ENCODE data around the gene EPS8. TPM values are rescaled to one million over a fixed set of nuclear protein-coding genes. Genes with fewer than 3 reads are reported as not detected.

EPS8 gene
- total and polyA plus RNA-seq, 7 donors = 7.9 to 16.9 (median 12.9) TPM

DNA sequence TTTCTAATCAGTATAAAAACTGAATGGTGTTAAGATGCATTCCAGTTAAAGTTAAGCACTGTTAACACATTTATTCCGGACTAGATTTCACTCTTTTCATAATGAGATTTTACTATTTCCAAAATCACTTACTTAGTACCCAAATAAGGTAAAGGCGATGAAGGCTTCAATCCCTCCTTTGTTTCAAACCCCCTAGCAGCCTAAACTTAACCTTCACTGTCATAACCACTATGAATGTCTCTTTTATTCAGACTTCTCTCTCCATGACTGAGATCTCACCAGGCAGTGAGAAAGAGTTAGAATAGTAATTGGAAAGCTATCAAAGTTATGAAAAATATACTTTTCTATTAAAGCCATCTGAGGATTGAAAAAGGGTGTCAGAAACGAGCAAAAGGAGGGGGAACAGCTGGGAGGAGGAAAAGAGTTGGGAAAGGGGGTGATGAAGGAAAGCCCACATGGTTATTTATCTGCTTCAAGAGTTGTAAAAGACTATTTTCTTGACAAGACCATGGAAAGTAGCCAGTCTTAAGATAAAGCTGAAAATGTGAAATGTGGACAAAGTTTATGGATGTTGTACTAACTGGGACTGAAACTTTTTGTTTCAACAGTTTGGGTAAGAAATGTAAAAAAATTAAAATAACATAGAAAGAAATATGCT, 11.7 kb downstream of the EPS8 start:
- WGBS, 3 donors = 71 to 80% (median 75%) methylated on average over 3 of the region's 3 CpGs
- Histone ChIP-seq H3K9me3 (no peaks in the 10 kb centered on the region), H3K4me1 (peaks cover 5% of the 10 kb centered on the region), H3K36me3 (ENCODE audit: insufficient read depth in 1 of 2, low read depth in 1 of 2) (no peaks in the 10 kb centered on the region), H3K4me3 (no peak overlapping the region), H3K27ac (no peak overlapping the region), H3K27me3 (ENCODE audit: insufficient read depth in 3 of 3, low read length in 2 of 3) (no peaks in the 10 kb centered on the region)
- intact Hi-C loops (cut with DNase I) = no loop called here
- DNase-seq (no peak), ATAC-seq (no peak)
- TF ChIP-seq, protein P1, sequence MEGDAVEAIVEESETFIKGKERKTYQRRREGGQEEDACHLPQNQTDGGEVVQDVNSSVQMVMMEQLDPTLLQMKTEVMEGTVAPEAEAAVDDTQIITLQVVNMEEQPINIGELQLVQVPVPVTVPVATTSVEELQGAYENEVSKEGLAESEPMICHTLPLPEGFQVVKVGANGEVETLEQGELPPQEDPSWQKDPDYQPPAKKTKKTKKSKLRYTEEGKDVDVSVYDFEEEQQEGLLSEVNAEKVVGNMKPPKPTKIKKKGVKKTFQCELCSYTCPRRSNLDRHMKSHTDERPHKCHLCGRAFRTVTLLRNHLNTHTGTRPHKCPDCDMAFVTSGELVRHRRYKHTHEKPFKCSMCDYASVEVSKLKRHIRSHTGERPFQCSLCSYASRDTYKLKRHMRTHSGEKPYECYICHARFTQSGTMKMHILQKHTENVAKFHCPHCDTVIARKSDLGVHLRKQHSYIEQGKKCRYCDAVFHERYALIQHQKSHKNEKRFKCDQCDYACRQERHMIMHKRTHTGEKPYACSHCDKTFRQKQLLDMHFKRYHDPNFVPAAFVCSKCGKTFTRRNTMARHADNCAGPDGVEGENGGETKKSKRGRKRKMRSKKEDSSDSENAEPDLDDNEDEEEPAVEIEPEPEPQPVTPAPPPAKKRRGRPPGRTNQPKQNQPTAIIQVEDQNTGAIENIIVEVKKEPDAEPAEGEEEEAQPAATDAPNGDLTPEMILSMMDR (IDR thresholded peaks at IDR 0.05) = no peak

DNA sequence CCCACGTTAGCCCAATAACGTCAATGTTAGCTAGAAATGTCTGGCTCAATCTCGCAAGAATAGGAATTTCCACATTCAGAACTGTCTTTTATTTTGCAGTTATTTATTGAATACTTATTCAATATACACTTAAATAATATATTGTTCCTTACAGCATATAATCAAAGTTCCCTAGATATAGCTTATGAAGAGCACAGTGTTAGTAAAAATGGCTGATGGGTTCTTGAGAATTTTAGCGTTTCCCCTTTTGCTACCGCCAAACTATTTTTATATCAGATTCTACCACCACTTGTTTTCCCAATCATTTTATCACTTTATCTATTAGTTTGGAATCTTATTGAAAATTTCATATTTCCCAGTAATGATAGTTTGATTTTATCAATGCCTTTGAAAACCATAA, 12.7 kb downstream of the EPS8 start:
- Histone ChIP-seq H3K27me3 (ENCODE audit: insufficient read depth in 3 of 3, low read length in 2 of 3) (no peaks in the 10 kb centered on the region), H3K27ac (no peak overlapping the region), H3K4me1 (peaks cover 5% of the 10 kb centered on the region), H3K36me3 (ENCODE audit: insufficient read depth in 1 of 2, low read depth in 1 of 2) (no peaks in the 10 kb centered on the region), H3K4me3 (no peak overlapping the region), H3K9me3 (no peaks in the 10 kb centered on the region)
- intact Hi-C loops (cut with DNase I) = no loop called here
- DNase-seq (no peak), ATAC-seq (no peak)
- WGBS, 3 donors = 92 to 95% (median 94%) methylated on average over 5 of the region's 5 CpGs
- TF ChIP-seq, protein P1 (IDR thresholded peaks at IDR 0.05) = no peak

DNA sequence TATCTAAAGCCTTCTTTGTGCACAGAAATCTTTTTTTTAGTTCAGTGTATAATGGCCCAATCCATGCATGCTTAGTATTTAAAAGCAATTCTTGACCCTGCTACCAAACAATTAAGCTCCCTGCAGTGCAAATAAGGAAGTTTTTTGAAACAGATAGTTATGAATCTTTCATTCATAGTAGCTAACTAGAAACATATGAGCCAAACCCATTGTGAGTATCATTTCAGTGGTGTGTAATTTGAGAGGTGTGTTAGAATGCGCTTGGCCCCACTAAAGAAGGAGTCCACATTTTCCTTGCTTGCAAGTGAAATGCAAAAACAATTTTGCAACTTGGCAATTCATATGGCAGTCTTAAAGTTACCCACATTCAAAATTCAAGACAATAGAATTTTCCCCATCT, 14.4 kb downstream of the EPS8 start:
- ATAC-seq = no peak
- H3K27me3 ChIP-seq (ENCODE audit: insufficient read depth in 3 of 3, low read length in 2 of 3) = no peaks in the 10 kb centered on the region
- no peaks in the 10 kb centered on the region for H3K9me3 ChIP-seq
- intact Hi-C loops (cut with DNase I) = loop anchor here in 1 of 2 donors (5.0 kb wide), 1 partner anchor 82 kb away; no protein-coding TSS in a partner anchor
- no peak overlapping the region for H3K27ac ChIP-seq
- H3K4me1 ChIP-seq = peaks cover 5% of the 10 kb centered on the region
- H3K36me3 ChIP-seq (ENCODE audit: insufficient read depth in 1 of 2, low read depth in 1 of 2) = no peaks in the 10 kb centered on the region
- H3K4me3 ChIP-seq = no peak overlapping the region
- TF ChIP-seq, protein P1 (IDR thresholded peaks at IDR 0.05) = no peak
- DNase-seq = no peak
- WGBS, 3 donors = 32 to 65% (median 42%) methylated on average over 1 of the region's 1 CpG

DNA sequence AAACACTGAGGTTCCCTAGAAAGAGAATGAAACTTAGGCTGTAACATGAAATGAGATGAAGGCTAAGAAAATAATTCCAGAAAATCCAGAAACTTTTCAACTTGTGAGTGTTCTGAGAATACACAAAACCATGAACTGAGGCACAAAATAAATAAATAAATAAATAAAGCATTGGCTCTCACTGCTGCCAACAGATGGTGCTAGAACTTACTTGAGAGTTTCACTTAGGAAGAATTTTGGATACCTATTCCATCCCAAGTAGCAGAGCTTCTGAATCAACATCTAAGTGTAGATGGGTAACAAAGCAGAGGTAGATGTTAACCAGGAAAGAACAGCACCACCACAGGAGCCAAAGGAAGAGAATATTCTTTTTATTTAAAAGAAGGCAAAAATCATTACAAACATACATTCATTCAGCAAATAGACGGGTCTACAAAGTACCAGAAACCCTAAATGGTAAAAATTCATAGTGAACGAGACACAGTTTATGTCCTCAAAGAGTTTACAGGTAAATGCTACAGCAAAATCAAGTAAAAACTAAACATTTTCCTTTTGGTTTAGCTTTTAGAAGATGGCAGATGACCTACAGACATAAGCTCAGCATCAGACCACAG, 16.7 kb downstream of the EPS8 start:
- DNase-seq = no peak
- TF ChIP-seq, protein P1 (IDR thresholded peaks at IDR 0.05) = peak; percentile 53
- no peaks in the 10 kb centered on the region for H3K9me3 ChIP-seq
- H3K27me3 ChIP-seq (ENCODE audit: insufficient read depth in 3 of 3, low read length in 2 of 3) = no peaks in the 10 kb centered on the region
- intact Hi-C loops (cut with DNase I) = loop anchor here in 1 of 2 donors (5.0 kb wide), 1 partner anchor 85 kb away; no protein-coding TSS in a partner anchor
- peak in 2 of 4 donors; percentile 50 to 66 for ATAC-seq
- 90 to 94% (median 93%) methylated on average over 2 of the region's 2 CpGs for WGBS, 3 donors
- H3K4me3 ChIP-seq = no peak overlapping the region
- no peak overlapping the region for H3K27ac ChIP-seq
- peaks cover 5% of the 10 kb centered on the region for H3K4me1 ChIP-seq
- H3K36me3 ChIP-seq (ENCODE audit: insufficient read depth in 1 of 2, low read depth in 1 of 2) = no peaks in the 10 kb centered on the region
